Measurements from ENCODE around the gene RBM23. TPM values are rescaled to one million over a fixed set of nuclear protein-coding genes. Genes with fewer than 3 reads are reported as not detected.
A peak's percentile ranks its signal among the peaks of the same experiment; 100 is the strongest.
"Not testable (repeated sequence)": the region's sequence is repeated elsewhere in the genome, so short reads cannot be mapped to it uniquely, and the experiment has no call there.

Gene RBM23
- total RNA-seq, 1 donor from 2014 or later: 110 TPM

- TF ChIP-seq CTCF (IDR thresholded peaks at IDR 0.05; ENCODE audit: unreplicated experiment): no peak
- peaks cover 12% of the 10 kb centered on the region for H3K4me1 Mint-ChIP-seq (ENCODE audit: low read depth)
- DNase-seq (ENCODE audit: low spot score, unreplicated experiment): no peak
- peaks cover 28% of the 10 kb centered on the region for H3K36me3 Mint-ChIP-seq (ENCODE audit: insufficient read depth)
- no peak overlapping the region for H3K4me3 Mint-ChIP-seq (ENCODE audit: low read depth)
- no peak overlapping the region for H3K27ac Mint-ChIP-seq
- H3K9me3 Mint-ChIP-seq (ENCODE audit: low read depth): no peaks in the 10 kb centered on the region
- H3K27me3 Mint-ChIP-seq: no peaks in the 10 kb centered on the region
Observed at GRCh38 chr14:22923746-22924145, 4.8 kb upstream of the RBM23 start.

GRCh38 chr14:22922294-22922693 is 3.3 kb upstream of the RBM23 start:
- peaks cover 15% of the 10 kb centered on the region for H3K4me1 Mint-ChIP-seq (ENCODE audit: low read depth)
- no peak overlapping the region for H3K4me3 Mint-ChIP-seq (ENCODE audit: low read depth)
- DNase-seq (ENCODE audit: low spot score, unreplicated experiment): no peak
- TF ChIP-seq CTCF (IDR thresholded peaks at IDR 0.05; ENCODE audit: unreplicated experiment): no peak
- no peak overlapping the region for H3K27ac Mint-ChIP-seq
- no peaks in the 10 kb centered on the region for H3K9me3 Mint-ChIP-seq (ENCODE audit: low read depth)
- H3K36me3 Mint-ChIP-seq (ENCODE audit: insufficient read depth): peaks cover 30% of the 10 kb centered on the region
- no peaks in the 10 kb centered on the region for H3K27me3 Mint-ChIP-seq

- Mint-ChIP-seq H3K4me1 (ENCODE audit: low read depth) (peaks cover 18% of the 10 kb centered on the region), H3K36me3 (ENCODE audit: insufficient read depth) (peaks cover 28% of the 10 kb centered on the region), H3K9me3 (ENCODE audit: low read depth) (no peaks in the 10 kb centered on the region), H3K27me3 (no peaks in the 10 kb centered on the region), H3K27ac (peak overlapping the region; percentile 100), H3K4me3 (ENCODE audit: low read depth) (no peak overlapping the region)
- no peak for DNase-seq (ENCODE audit: low spot score, unreplicated experiment)
- TF ChIP-seq CTCF (IDR thresholded peaks at IDR 0.05; ENCODE audit: unreplicated experiment): no peak
Observed at GRCh38 chr14:22920697-22921096, 1.7 kb upstream of the RBM23 start.

GRCh38 chr14:22919601-22919921 is 612 bp upstream of the RBM23 start:
- no peaks in the 10 kb centered on the region for H3K27me3 Mint-ChIP-seq
- peaks cover 26% of the 10 kb centered on the region for H3K36me3 Mint-ChIP-seq (ENCODE audit: insufficient read depth)
- peaks cover 18% of the 10 kb centered on the region for H3K4me1 Mint-ChIP-seq (ENCODE audit: low read depth)
- H3K27ac Mint-ChIP-seq: peak overlapping the region; percentile 100
- DNase-seq (ENCODE audit: low spot score, unreplicated experiment): no peak
- H3K9me3 Mint-ChIP-seq (ENCODE audit: low read depth): no peaks in the 10 kb centered on the region
- TF ChIP-seq CTCF (IDR thresholded peaks at IDR 0.05; ENCODE audit: unreplicated experiment): no peak
- peak overlapping the region; percentile 92 for H3K4me3 Mint-ChIP-seq (ENCODE audit: low read depth)

- DNase-seq (ENCODE audit: low spot score, unreplicated experiment): no peak
- Mint-ChIP-seq H3K27me3 (no peaks in the 10 kb centered on the region), H3K36me3 (ENCODE audit: insufficient read depth) (peaks cover 14% of the 10 kb centered on the region), H3K4me1 (ENCODE audit: low read depth) (peaks cover 22% of the 10 kb centered on the region), H3K9me3 (ENCODE audit: low read depth) (no peaks in the 10 kb centered on the region), H3K27ac (peak overlapping the region; percentile 59), H3K4me3 (ENCODE audit: low read depth) (no peak overlapping the region)
- TF ChIP-seq CTCF (IDR thresholded peaks at IDR 0.05; ENCODE audit: unreplicated experiment): no peak
Observed at GRCh38 chr14:22915886-22916521, 2.9 kb downstream of the RBM23 start.

GRCh38 chr14:22914836-22915235 is 4.1 kb downstream of the RBM23 start:
- H3K27me3 Mint-ChIP-seq; H3K4me3 Mint-ChIP-seq (ENCODE audit: low read depth): not testable (repeated sequence)
- peaks cover 22% of the 10 kb centered on the region for H3K4me1 Mint-ChIP-seq (ENCODE audit: low read depth)

More at GRCh38 chr14:22914836-22915235, 4.1 kb downstream of the RBM23 start:
- H3K27ac Mint-ChIP-seq; H3K9me3 Mint-ChIP-seq (ENCODE audit: low read depth); DNase-seq (ENCODE audit: low spot score, unreplicated experiment): not testable (repeated sequence)
- peaks cover 13% of the 10 kb centered on the region for H3K36me3 Mint-ChIP-seq (ENCODE audit: insufficient read depth)
